ENCODE measurements around the gene SCO1.
"Not testable (repeated sequence)": the region's sequence is repeated elsewhere in the genome, so short reads cannot be mapped to it uniquely, and the experiment has no call there.

SCO1 gene

GRCh38 chr17:10725262-10725661 is 27.9 kb upstream of the SCO1 start:
- FAIRE-seq: no peak

DNA sequence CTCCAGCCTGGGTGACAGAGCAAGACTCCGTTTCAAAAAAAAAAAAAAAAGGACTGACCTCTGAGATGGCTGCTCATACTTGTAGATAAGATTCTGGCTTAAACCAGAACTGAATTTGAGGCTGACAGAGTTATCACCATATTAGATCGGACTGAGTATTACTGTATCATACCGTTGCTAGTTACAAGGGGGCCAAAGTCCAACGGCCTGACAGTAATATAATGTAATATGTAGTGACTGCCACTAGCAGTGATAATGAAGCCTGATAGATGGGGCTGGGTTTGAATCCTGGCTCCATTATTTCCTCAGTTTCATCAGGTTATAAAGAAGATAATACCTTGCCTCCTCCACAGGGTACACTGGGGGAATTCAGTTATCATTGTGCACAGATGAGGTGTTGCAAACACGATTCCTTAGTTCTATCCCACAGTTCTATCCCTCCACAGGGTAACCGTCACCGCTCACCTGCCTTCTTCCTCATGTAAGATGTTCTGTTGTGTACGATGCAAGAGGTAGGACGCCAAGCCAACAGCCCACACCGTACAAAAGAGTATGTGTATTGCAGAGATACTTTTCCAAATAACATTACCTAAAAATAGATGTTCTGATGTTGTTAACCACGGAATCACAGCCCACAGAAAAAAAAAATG is 27.3 kb upstream of the SCO1 start:
- FAIRE-seq: no peak

DNA sequence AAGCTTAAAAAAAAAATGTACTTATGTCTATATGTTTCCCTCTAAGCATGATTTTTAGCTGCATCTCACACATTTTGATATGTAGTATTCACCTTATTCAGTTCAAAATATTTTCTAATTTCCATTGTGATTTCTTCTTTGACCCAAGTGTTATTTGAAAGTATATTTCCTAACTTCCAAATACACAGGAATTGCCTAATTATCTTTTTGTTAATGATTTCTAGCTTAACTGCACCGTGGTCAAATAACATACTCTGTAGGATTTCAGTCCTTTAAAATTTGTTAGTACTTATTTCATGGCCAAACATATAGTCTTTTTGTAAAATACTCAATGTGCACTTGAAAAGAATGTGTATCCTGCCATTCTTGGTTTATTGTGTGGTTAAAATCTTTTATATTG is 21.2 kb upstream of the SCO1 start:
- FAIRE-seq: no peak

GRCh38 chr17:10716218-10716617 is 18.9 kb upstream of the SCO1 start:
- no peak for FAIRE-seq

- no peak for FAIRE-seq
Measured at GRCh38 chr17:10713318-10713717, 16.0 kb upstream of the SCO1 start.

GRCh38 chr17:10705727-10706126 is 8.4 kb upstream of the SCO1 start:
- no peak for FAIRE-seq

DNA sequence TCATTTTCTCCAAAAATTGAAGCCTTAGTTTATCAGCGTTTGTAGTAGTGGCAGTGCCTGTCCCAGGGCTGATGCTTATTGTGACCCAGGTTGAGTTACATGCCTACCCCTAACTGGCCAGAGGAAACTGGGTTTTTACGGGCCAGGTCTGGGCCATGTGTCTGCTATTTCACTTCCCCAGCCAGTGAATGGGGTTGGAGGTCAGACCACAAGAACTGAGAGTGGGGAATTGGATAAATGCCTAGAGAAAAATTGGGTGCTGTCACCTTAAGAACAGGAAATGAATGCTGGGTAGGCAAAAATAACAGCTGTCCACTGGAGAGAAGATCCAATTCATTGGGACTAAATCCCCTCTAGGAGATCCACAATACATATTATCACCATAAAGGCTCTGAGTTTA is 5.2 kb upstream of the SCO1 start:
- FAIRE-seq: no peak

DNA sequence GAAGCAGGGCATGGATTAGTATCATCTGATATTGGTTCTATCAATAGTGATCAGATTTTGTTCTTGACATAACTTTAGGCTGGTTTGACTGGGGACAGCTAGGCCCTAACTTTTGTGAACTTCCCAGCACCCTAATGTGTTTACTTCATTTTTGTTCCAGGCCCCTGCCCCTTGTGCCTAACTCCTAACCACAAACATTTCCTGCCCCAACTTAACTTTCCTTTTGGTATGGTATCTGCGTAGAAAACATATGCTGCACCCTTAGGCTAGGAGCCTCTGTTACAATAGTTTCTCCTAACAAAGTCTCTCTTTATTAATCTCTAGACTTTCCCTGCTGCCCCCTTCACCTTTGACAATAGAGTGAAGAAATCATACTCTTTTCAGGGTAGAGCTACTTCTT is 2.5 kb upstream of the SCO1 start:
- no peak for FAIRE-seq

GRCh38 chr17:10698096-10698818 is 924 bp upstream of the SCO1 start:
- FAIRE-seq: no peak

DNA sequence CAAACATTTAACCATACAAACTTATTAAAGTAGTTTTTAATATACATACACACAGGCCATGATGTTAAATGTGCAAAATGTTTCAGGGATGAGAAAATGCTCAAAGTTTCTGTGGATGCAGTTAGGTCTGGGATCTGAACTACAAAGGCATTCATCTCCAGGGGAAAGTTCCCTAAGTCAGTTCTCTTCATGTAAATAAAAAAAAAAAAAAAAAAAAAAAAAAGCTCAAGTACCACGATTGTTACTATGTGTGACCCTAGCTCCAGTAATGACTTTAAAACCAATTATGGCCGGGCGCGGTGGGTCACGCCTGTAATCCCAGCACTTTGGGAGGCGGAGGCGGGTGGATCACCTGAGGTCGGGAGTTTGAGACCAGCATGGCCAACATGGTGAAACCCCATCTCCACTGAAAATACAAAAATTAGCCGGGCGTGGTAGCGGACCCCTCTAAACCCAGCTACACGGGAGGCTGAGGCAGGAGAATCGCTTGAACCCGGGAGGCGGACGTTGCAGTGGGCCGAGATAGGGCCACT is 1.4 kb downstream of the SCO1 start:
- not testable (repeated sequence) for FAIRE-seq

- FAIRE-seq: no peak
Measured at GRCh38 chr17:10687499-10687898, 9.8 kb downstream of the SCO1 start.

- no peak for FAIRE-seq
Measured at GRCh38 chr17:10683853-10684252, 13.5 kb downstream of the SCO1 start.

- no peak for FAIRE-seq
Measured at GRCh38 chr17:10681866-10682446, 15.4 kb downstream of the SCO1 start.

DNA sequence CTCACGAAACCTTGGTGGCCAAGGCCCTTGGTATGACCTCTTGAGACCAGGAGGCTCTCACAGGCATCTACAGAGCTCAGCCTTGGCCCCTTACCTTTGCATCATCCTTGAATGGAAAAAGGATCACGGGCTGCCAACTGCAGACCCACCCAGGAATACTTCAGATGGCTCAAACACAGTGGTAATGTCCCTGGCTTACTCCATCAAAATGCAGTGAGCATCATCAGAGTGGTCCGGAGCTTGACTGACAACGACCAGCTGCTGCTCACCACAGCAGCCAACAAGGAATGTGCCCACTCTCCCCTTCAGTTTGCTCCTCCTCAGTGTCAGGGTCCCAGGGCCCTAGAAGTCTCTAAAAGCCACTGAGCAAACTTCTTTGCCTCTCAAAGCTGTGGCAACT is 22.6 kb downstream of the SCO1 start:
- no peak for FAIRE-seq

DNA sequence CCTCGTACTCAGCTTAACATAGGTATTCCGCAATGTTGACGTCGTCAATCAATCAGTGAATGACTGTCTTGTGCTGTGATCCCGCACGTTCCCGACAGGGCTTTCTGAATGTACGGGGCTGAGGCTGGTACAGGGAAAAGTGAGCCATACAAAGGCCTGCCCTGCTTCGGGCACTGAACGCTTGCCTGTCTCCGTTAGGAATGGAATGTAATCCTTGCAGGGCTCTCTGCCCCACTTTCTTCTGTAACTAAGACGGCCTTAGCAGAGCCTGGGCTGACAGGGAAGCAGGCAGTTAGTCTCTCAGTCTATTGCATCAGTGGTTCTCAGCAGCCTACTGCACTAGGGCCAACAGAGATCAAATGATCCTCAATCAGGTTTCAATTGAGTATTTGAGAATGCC is 24.0 kb downstream of the SCO1 start:
- no peak for FAIRE-seq

- FAIRE-seq: no peak
Measured at GRCh38 chr17:10668775-10669174, 28.6 kb downstream of the SCO1 start.

DNA sequence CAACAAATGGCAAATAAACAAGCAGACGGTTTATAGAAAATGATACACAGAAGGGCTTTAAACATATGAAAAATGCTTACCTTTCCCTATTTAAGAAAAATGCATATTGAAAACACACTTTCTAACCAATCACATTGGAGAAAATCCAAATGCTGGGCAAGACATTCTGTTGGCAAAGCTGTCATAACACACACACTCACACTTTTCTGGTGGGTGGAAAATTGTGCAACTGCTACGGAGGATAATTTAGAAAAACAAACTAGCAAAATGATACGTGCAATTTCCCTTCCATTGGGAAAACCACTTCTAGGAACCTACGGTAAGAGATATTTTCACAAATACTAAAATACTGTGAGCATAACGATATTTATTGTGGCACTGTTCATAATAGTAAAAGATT is 30.4 kb downstream of the SCO1 start:
- no peak for FAIRE-seq

GRCh38 chr17:10664571-10664970 is 32.8 kb downstream of the SCO1 start:
- FAIRE-seq: no peak

- FAIRE-seq: no peak
Measured at GRCh38 chr17:10663231-10663630, 34.1 kb downstream of the SCO1 start.

DNA sequence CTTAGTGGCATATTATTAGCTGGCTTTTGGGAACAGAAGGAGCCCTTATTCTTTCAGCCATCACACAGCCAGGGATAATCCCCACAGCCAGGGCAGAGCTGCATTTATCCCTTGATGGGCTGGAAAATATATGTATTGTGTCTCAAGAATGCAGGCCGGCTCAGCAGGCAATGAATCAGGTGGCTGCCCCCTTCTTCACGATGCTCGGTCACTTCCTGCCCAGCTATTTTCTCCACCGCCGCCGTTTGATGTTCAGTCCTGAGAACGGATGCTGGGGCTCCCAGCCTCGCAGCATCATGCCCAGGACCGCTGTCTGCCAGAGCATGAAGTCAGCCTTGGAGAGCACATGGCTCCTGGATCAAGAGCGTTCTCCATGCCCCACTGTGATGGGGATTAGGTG is 35.9 kb downstream of the SCO1 start:
- no peak for FAIRE-seq

GRCh38 chr17:10657879-10658278 is 39.5 kb downstream of the SCO1 start:
- no peak for FAIRE-seq

GRCh38 chr17:10657148-10657547 is 40.2 kb downstream of the SCO1 start, which contains the start of gene MYH3:
MYH3 (minus strand) TSS chr17:10657309; CDS start chr17:10655064, 2,245 bp downstream.
- FAIRE-seq: no peak

- no peak for FAIRE-seq
Measured at GRCh38 chr17:10653987-10654386, 43.3 kb downstream of the SCO1 start.

All from A204.1 (cell line).